Non-pigmented ciliary epithelial cell (primary cell): Measurements from ENCODE around the gene ARMC5.
"Not testable (repeated sequence)": the region's sequence is repeated elsewhere in the genome, so short reads cannot be mapped to it uniquely, and the experiment has no call there.

Experiments
- DNase-seq: peaks from one replicate; pipeline ENCODE4 v3.0.0-alpha.2; 2010; ENCODE audit warnings: low read depth

The ARMC5 gene, protein sequence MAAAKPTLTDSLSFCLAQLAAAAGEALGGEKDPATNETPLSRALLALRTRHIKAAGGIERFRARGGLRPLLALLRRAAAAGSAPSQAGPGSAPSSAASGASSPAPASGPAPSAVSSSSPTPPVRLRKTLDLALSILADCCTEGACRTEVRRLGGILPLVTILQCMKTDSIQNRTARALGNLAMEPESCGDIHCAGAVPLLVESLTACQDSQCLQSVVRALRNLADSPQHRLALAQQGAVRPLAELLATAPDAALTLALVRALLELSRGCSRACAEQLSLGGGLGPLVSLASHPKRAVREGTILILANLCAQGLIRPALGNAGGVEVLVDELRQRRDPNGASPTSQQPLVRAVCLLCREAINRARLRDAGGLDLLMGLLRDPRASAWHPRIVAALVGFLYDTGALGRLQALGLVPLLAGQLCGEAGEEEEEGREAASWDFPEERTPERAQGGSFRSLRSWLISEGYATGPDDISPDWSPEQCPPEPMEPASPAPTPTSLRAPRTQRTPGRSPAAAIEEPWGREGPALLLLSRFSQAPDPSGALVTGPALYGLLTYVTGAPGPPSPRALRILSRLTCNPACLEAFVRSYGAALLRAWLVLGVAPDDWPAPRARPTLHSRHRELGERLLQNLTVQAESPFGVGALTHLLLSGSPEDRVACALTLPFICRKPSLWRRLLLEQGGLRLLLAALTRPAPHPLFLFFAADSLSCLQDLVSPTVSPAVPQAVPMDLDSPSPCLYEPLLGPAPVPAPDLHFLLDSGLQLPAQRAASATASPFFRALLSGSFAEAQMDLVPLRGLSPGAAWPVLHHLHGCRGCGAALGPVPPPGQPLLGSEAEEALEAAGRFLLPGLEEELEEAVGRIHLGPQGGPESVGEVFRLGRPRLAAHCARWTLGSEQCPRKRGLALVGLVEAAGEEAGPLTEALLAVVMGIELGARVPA

GRCh38 chr16:31458844-31459686 lies at the start of gene ARMC5:
Gene ARMC5 (plus strand): TSS chr16:31459501. CDS start chr16:31459525, 24 bp downstream.
- DNase-seq, result peak; percentile 94

DNA sequence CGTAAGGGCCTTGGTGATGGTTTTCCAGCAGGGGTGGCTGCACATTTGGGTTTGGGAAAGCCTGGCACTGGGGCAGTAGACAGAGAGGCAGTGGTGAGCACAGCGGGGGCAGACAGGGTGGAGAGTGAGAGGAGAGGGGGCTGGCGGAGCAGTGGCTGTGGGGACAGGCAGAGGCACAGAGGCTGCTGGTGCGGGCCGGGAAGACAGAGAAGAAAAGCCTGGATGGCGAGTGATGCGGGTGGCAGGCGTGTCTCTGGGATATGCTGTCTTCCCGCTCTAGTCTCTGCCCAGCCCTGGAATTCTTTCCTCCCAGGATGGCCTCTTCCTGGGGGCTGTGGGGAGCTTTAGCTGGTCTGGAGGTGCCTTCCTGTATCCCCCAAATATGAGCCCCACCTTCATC lies 49.2 kb upstream of the ARMC5 start:
- DNase-seq, result no peak

- no peak for DNase-seq
Measured at GRCh38 chr16:31411024-31411844, 48.1 kb upstream of the ARMC5 start.

- DNase-seq, result no peak
Measured at GRCh38 chr16:31412750-31413149, 46.6 kb upstream of the ARMC5 start.

- DNase-seq, result no peak
Measured at GRCh38 chr16:31413381-31413780, 45.9 kb upstream of the ARMC5 start.

GRCh38 chr16:31413943-31414342 lies 45.4 kb upstream of the ARMC5 start:
- no peak for DNase-seq

- DNase-seq, result no peak
Measured at GRCh38 chr16:31414706-31415105, 44.6 kb upstream of the ARMC5 start.

DNA sequence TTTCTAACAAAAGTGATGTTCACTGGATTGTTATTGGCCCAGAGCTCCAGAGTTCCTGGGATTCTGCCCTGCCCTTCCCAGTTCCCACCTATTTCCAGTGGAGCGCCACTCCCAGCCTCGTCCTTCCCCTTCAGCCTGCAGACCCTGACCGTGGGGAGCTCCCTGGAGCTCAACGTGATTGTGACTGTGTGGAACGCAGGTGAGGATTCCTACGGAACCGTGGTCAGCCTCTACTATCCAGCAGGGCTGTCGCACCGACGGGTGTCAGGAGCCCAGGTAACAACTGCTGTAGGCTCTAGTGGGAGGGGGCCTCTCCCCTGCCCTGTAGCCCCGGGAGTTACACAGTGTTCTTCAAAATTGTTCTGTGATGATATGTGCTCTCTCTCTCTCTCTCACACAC lies 42.9 kb upstream of the ARMC5 start:
- DNase-seq, result no peak

DNA sequence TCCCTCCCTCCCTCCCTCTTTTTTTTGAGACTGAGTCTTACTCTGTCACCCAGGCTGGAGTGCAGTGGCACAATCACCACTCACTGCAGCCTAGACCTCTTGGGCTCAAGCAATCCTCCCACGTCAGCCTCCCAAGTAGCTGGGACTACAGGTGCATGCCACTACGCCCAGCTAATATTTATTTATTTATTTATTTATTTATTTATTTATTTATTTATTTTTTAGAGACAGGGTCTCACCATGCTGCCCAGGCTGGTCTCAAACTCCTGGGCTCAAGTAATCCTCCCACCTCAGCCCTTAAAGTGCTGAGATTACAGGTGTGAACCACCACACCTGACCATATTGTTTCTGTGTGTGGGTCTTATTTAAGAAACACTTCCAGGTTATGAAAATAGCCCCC lies 42.3 kb upstream of the ARMC5 start:
- not testable (repeated sequence) for DNase-seq

GRCh38 chr16:31417916-31418315 lies 41.4 kb upstream of the ARMC5 start:
- DNase-seq, result no peak

DNA sequence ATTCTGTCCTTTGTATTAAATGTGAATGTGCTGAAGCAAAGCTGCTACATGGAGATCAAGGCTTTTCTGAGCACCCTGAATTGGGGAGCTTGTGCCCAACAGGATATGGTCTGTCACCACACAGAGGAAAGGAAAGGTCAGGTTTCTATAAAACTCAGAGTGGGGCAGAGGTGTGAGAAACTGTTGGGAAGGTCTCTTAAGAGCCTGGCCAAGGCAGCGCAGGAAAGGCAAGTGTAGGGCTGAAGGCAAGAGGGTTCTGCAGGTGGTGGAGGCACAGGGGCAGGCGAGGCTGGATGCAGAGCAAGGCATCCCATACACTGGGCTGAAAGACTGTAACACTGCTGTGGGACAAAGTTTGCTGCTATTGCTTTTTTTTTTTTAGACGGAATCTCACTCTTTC lies 39.3 kb upstream of the ARMC5 start:
- no peak for DNase-seq

GRCh38 chr16:31421587-31421986 lies 37.7 kb upstream of the ARMC5 start:
- DNase-seq, result no peak

- DNase-seq, result no peak
Measured at GRCh38 chr16:31423241-31423640, 36.1 kb upstream of the ARMC5 start.

- no peak for DNase-seq
Measured at GRCh38 chr16:31423801-31424200, 35.5 kb upstream of the ARMC5 start.

DNA sequence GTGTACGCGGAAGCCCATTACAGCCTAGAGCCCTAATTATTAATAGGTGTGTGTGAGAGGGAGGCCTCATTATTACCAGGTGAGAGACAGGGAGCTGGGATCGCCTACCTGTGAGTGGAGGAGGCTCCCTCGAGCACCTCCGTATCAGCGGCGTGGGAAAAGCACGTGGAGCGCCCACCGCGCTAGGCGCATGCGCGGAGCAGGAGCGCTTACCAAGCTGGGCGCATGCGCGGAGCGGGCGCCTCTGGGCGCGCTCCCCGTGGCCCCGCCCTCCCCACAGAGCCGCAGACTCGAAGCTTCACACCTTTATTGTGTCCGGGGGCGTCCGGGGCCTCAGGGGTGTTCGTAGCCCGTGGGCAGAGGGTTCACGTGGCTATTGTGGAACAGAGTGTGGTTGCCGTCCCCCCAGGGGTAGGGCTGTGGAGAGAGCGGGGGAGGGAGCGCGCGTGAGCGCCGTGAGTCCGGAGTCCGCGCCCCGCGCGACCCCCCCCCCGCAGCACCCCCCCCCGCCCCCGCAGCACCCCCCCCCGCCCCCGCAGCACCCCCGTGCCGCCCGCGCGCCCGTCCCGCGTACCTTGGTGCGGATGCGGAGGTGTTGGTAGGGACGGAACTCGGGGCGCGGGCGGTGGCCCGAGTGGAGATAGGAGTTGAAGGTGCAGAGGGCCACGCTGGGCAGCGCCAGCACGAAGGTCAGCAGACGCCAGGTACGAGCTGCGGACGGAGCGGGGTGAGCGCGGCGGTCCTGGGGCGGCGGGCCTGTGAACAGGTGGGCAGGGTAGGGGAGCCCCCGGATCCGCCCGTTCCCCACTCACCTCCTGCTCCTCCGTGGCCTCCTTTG lies 31.6 kb upstream of the ARMC5 start:
- DNase-seq, result no peak

DNA sequence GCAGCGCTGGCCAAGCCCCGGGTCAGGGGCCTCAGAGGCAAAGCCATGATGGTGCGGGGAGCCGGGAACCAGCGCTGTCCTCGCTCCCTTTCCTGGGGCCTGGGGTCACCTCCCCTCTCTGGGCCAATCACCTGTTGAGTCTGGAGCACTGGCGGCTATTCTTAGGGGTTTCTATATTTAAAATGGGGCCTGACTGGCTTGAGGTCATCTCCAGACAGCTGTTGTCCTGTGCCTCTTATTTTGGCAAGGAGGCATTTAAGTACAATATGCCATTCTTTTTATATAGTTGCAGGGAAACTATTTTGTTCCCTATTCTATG lies 31.1 kb upstream of the ARMC5 start, which contains the start of gene COX6A2:
Gene COX6A2, minus strand, starts transcription at position 82 of the 319 bp plus-strand sequence. Its CDS starts 35 bp downstream, at position 47.
- DNase-seq, result no peak

DNA sequence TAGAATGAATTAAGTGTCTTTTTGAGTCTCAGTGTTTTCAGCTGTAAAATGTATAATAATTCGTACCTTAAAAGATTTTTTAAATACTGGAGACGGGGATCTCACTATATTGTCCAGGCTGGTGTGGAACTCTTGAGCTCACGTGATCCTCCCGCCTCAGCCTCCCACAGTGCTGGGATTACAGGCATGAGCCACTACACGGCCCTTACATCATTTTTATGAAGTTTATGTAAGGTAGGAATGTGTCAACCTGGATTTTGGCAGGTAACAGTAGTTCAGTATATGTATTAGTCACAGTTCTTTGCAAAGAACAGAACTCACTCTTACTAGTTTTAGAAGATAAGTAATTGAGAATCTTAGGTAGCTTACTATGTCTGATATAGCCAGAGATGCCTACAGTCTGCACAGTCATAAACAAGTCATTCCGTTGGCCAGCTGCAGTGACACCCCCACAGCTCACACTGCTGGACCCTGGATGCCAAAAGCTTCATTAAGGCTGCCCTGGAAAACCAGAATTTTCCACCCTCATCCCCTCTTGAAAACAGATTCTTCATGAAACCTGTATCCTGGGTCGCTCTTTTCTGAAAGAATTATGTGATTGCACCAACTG lies 30.6 kb upstream of the ARMC5 start:
- no peak for DNase-seq

DNA sequence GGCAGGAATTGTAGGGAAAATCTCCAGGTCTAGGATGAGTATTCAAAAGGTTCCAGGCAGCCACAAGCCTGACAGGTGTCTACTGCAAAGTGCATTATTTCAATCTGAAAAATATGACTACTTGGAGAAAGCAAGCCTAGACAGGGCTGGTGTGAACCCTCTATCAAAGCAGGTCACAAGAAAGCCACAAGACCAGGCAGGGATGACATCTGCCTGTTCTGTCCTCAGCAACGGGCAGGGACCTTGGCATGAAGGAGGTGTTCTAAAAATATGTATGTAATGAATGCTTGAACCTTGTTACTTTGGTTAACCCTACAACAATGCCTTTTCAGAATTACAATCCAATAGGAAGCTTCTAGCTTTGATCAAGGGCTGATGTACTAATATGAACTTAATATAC lies 30.0 kb upstream of the ARMC5 start:
- no peak for DNase-seq

- no peak for DNase-seq
Measured at GRCh38 chr16:31429796-31430195, 29.5 kb upstream of the ARMC5 start.
